ENCODE measurements around the gene INPP1.

DNA sequence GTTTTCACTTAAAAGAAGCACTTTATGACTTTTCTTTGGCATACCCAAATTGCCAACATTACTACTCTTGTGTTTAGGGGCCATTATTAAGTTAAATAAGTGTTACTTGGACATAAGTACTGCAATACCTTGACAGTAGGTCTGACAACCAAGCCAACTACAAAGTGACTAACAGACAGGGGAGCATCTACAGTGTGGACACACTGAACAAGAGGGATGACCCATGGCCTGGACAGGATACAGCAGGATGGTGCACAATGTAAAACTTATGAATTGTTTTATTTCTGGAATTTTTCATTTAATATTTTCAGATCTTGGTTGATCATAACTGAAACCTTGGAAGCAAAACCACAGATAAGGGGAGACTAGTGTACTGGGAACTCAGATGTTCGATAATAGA, 4.0 kb upstream of the INPP1 start:
- TF ChIP-seq, protein P1, sequence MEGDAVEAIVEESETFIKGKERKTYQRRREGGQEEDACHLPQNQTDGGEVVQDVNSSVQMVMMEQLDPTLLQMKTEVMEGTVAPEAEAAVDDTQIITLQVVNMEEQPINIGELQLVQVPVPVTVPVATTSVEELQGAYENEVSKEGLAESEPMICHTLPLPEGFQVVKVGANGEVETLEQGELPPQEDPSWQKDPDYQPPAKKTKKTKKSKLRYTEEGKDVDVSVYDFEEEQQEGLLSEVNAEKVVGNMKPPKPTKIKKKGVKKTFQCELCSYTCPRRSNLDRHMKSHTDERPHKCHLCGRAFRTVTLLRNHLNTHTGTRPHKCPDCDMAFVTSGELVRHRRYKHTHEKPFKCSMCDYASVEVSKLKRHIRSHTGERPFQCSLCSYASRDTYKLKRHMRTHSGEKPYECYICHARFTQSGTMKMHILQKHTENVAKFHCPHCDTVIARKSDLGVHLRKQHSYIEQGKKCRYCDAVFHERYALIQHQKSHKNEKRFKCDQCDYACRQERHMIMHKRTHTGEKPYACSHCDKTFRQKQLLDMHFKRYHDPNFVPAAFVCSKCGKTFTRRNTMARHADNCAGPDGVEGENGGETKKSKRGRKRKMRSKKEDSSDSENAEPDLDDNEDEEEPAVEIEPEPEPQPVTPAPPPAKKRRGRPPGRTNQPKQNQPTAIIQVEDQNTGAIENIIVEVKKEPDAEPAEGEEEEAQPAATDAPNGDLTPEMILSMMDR (conservative IDR thresholded peaks at IDR 0.05; ENCODE audit: low read length): no peak
- TF ChIP-seq EZH2phosphoT487 (IDR thresholded peaks at IDR 0.05; ENCODE audit: borderline replicate concordance): no peak

Measured in Loucy (cell line).